NCI-H146 treated with DMSO at 0.1 percent for 48 hours (cell line): ENCODE results near the gene HBA2.
"Not testable (repeated sequence)": the region's sequence is repeated elsewhere in the genome, so short reads cannot be mapped to it uniquely, and the experiment has no call there.

ENCODE experiments used
- DNase-seq: peaks from one replicate; lab custom pipeline; 2025; ENCODE audit not compliant: unreplicated experiment; lab: John Stamatoyannopoulos, UW

Gene HBA2

DNA sequence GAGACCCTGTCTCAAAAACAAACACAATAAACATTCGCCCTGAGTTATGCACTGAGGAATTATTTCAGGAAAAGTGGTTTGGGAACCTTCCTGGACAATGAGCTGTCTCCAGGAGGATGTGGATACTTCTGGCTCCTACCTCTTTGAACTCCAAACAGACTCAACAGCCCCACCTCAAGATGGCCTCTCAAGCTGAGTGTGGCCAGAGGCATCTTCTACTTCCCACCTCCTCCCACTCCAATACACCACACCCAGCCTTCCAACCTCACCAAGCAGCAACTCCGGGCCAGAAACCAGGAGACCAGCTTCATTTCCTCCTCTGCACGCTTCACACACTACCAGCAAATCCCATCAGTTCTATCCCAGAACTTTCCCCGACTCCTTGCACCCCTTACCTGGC, 19.2 kb downstream of the HBA2 start:
- DNase-seq: no peak

DNA sequence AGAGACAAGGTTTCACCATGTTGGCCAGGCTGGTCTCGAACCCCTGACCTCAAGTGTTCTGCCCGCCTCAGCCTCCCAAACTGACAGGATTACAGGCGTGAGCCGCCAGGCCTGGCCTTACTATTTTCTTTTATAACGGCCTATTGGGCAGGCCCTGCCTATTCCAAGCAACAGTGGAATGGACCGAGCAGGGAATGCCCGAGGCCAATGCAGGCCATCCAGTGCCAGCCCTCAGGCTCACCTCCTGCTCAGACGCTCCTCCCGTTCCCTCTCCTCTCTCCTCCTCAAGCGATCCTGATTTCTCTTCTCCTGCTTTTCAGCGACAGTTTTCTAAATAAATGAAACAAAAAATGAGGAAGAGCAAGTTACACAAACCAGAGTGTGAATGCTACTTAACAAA, 20.0 kb downstream of the HBA2 start:
- DNase-seq: no peak

DNA sequence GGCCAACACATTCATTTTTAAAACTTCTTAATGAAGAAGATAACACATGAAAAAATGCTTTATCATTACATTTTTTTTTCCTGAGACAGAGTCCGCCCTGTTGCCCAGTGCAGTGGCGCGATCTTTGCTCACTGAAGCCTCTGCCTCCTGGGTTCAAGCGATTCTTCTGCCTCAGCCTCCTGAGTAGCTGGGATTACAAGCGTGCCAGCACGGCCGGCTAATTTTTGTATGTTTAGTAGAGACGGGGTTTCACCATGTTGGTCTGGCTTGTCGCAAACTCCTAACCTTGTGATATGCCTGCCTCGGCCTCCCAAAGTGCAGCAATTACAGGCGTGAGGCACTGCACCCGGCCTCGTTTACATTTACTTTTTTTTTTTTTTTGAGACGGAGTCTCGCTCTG, 20.8 kb downstream of the HBA2 start:
- DNase-seq: no peak

DNA sequence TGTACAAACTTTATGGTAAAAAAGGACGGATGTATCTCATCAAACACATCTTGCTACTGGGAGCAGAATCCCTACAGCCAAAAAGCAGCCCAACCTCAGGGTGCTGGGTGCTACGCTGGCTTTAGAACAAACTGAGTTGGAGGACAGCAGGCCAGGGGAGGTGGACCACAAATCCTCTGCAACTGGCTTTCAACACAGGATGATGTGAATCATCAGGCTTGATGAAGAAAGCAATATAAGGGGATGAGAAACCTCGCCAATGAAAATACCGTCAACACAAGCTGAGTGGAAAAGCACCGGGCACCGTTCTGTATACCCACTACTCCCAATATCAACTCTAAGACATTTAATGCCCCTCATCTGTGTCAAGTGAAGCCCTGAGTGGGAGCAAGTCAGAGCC, 21.8 kb downstream of the HBA2 start:
- no peak for DNase-seq

DNA sequence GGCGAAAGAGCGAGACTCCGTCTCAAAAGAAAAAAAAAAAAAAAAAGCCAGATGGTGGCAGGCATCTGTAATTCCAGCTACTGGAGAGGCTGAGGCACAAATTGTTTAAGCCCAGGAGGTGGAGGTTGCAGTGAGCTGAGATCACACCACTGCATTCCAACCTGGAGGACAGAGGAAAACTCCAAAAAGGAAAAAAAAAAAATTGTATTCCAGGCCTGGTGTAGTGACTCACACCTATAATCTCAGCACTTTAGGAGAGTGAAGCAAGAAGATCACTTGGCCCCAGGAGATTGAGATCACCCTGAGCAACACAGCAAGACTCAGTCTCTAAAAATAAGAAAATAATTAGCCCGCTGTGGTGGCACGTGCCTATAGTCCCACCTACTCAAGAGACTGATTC, 27.7 kb downstream of the HBA2 start:
- no peak for DNase-seq

DNA sequence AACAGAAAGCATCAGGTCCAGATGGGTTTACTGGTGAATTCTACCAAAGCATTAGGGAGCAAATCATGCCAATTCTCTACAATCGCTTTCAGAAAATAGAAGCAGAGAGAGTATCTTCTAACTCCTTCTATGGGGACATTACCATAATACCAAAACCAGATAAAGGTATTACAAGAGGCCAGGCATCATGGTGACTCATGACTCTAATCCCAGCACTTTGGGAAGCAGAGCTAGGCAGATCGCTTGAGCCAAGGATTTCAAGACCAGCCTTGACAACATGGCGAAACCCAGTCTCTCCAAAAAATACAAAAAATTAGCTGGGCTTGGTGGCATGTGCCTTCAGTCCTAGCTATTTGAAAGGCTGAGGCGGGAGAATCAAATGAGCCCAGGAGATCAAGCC, 30.6 kb downstream of the HBA2 start:
- DNase-seq: no peak

DNA sequence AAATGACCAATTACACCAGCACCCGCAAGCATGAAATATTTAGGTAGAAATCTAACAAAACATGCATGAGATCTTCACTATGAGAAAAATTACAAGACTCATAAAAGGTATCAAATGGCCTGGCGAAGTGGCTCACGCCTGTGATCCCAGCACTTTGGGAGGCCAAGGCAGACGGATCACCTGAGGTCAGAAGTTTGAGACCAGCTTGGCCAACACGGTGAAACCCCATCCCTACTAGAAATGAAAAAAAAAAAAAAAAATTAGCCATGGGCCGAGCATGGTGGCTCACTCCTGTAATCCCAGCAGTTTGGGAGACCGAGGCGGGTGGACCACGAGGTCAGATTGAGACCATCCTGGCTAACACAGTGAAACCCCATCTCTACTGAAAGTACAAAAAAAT, 31.4 kb downstream of the HBA2 start:
- not testable (repeated sequence) for DNase-seq

DNA sequence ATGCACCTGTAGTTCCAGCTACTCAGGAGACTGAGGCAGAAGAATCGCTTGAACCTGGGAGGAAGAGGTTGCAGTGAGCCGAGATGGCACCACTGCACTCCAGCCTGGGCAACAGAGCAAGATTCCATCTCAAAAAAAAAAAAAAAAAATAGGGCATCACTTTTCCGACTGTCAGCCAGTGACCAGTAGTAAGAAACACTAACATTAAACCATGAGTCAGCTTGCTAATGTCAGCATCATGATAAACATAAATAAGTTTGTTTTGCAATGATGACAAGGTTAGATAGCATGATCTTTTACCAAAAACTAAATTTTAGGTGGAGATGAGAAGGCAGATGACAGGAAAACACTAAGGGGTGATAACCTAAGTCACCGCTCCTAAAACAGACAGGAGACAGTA, 36.7 kb downstream of the HBA2 start:
- DNase-seq: not testable (repeated sequence)

DNA sequence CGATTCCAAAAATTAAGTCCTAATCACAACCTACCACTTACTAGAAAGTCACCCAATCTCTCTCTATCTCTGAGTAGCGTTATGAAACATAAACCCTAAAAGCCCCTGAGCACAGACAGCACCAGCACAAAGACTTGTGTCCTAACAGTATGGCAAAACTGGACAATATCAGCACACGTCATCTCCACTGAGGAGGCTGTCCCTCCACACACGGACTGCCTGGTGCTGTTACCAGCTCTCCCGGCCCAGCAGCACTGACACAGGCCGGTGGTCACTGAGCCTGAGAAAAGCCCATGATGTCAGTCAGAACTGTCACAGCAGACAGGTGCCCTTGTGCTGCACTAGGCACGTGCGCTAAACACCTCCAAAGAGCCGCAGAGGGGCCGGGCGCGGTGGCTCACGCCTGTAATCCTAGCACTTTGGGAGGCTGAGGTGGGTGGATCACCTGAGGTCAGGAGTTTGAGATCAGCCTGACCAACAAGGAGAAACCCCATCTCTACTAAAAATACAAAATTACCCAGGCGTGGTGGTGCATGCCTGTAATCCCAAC, 39.0 kb downstream of the HBA2 start:
- DNase-seq: not testable (repeated sequence)

DNA sequence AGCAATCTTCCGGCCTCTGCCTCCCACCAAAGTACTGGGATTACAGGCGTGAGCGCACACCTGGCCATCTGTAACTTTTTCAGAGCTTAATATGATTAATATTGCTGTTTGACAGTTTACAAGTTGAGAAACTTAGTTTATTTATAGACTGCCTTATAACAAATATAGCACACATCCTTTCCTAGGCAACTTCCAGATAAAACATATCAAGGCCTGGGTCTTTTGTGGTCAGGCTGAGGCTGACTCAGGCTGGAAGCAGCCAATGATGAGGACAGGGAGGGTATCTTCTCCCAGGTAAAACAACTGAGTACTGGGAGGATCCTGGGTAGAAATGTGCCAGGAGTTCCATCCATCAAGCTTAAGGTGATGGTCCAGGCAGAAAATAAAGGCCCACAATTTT, 40.3 kb downstream of the HBA2 start:
- DNase-seq: no peak

DNA sequence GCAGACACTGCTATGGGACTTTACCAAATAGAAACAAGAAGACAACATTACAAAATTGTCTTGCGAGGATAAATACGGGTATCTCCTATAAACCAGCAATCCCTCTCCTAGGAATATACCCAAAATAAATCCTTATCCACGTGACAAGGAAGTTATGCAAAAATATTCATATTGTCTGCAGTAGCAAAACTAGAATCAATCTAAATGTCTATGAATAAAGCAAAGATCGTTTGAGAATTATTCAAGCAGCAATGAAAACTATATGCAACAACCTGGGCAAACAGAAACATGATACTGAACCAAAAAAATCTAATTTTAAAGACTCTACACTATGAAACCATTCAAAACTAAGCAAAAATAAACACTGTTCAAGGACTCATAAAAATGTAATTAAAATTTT, 47.3 kb downstream of the HBA2 start:
- DNase-seq: no peak
